Pancreas (tissue), 10 donors: Measurements from ENCODE around the gene THSD4. TPM values are rescaled to one million over a fixed set of nuclear protein-coding genes. Genes with fewer than 3 reads are reported as not detected.

ENCODE experiments used
- ATAC-seq, 4 donors: fragments of 200-7000 bp; cut with Tn5 transposase; one replicate each; pipeline versions ENCODE4 v1.8.0 to v1.9.1; 2020; ENCODE audit warnings: mild to moderate bottlenecking in 4 of 4, moderate library complexity in 4 of 4
- DNase-seq, 6 donors: peaks; one replicate each; pipeline ENCODE4 v3.0.0-alpha.2; 2020
- FAIRE-seq: peaks from 2 replicates; lab custom pipeline; 2012; peaks lifted over from hg19 to GRCh38; lab: Jason Lieb, UNC
- H3K27ac ChIP-seq, 4 donors: fragments of 200-600 bp; sonication (generic); 1 replicate in 3 of 4; 2 replicates in 1 of 4; pipeline versions ENCODE4 v1.5.0 to v1.8.0; 2020
- H3K27me3 ChIP-seq, 4 donors: fragments of 200-600 bp; one replicate each; pipeline ENCODE4 v1.8.0; 2021
- H3K36me3 ChIP-seq, 3 donors: fragments of 200-600 bp; sonication (generic) in 1 of 3; one replicate each; pipeline versions ENCODE4 v1.5.0 to v1.8.0; 2020 to 2021
- H3K4me1 ChIP-seq, 3 donors: fragments of 200-600 bp; one replicate each; pipeline ENCODE4 v1.8.0; 2021
- H3K4me3 ChIP-seq, 4 donors: fragments of 200-600 bp; sonication (generic) in 2 of 4; one replicate each; pipeline versions ENCODE4 v1.5.0 to v1.8.0; 2020 to 2021
- H3K9me3 ChIP-seq, 4 donors: fragments of 200-600 bp; one replicate each; pipeline ENCODE4 v1.8.0; 2021
- CTCF ChIP-seq, 4 donors: fragments of 200-600 bp; sonication (generic) in 3 of 4; IDR thresholded peaks; one replicate each; pipeline versions ENCODE4 v1.5.0 to v1.8.0; 2021; ENCODE audit warnings: antibody characterized with exemption in 4 of 4
- WGBS, 2 donors: extraction: QIAGEN DNeasy Blood & Tissue Kit; methylation state at CpG; one replicate each; pipeline ENCODE4 v1.1.7; 2013; 5-methylcytosine and 5-hydroxymethylcytosine counted together
- intact Hi-C, 3 donors: fragments of 100-400 bp; cut with DNase I; formaldehyde crosslinking; loops; one replicate each; pipeline versions ENCODE4 v1.11.1 to v1.14.2; 2022
- polyA plus RNA-seq, 2 donors: library from polyadenylated mRNA; stranded (reverse); fragments of 200-250 nt; gene quantifications; one replicate each; pipeline ENCODE4 v1.2.3, GENCODE V29; 2013
- total RNA-seq, 6 donors: library from RNA; stranded (reverse); fragmentation: NEBNext Ultra II Directional in 4 of 6; extraction: Animal tissue kit (Norgen Biotek cat#: 25700) in 4 of 6; gene quantifications; one replicate each; pipeline versions ENCODE4 v1.2.1 to v1.2.4, GENCODE V29; 2021 to 2023
- donor health status: healthy with polysubstance abuse.
- donor health status: DM: no; HTN: no; CAD: no; lungs with moderate emphysema.
- donor health status: DM: no; HTN: no; CAD: no.
- donor health status: control.
- donor health status: control.
- donor health status: Bipolar disorder and iron deficiency.
- donor health status: DM: yes; HTN: yes; CAD: no.
- donor health status: DM: no; HTN: no; CAD: no.
- donor health status: DM: no; HTN: no; CAD: no.
- donor health status: DM: yes; HTN: yes; CAD: no.

The THSD4 gene
- total and polyA plus RNA-seq, 8 donors = 6.0 to 17.8 (median 13.3) TPM

- ATAC-seq (no peak), DNase-seq (no peak), FAIRE-seq (no peak)
- Histone ChIP-seq H3K4me3 (no peak overlapping the region), H3K9me3 (no peaks in the 10 kb centered on the region), H3K4me1 (no peaks in the 10 kb centered on the region), H3K27me3 (no peaks in the 10 kb centered on the region), H3K36me3 (no peaks in the 10 kb centered on the region), H3K27ac (no peak overlapping the region)
- 78 to 89% methylated on average over 2 of the region's 2 CpGs for WGBS, 2 donors
- TF ChIP-seq CTCF (IDR thresholded peaks at IDR 0.05) = no peak
- intact Hi-C loops = no loop called here
Observed at GRCh38 chr15:71674354-71674753, 559.1 kb downstream of the THSD4 start.

GRCh38 chr15:71677352-71677751 lies 562.1 kb downstream of the THSD4 start:
- no peak for ATAC-seq
- WGBS, 2 donors = 31 to 35% methylated on average over 2 of the region's 2 CpGs
- intact Hi-C loops = no loop called here
- no peak for FAIRE-seq
- H3K4me3 ChIP-seq = no peak overlapping the region
- no peaks in the 10 kb centered on the region for H3K9me3 ChIP-seq
- no peak for TF ChIP-seq CTCF (IDR thresholded peaks at IDR 0.05)
- no peak overlapping the region for H3K27ac ChIP-seq
- H3K27me3 ChIP-seq = no peaks in the 10 kb centered on the region
- no peaks in the 10 kb centered on the region for H3K4me1 ChIP-seq
- H3K36me3 ChIP-seq = no peaks in the 10 kb centered on the region
- DNase-seq = no peak

GRCh38 chr15:71677766-71678165 lies 562.5 kb downstream of the THSD4 start:
- intact Hi-C loops = no loop called here
- WGBS, 2 donors = 74 to 77% methylated on average over 5 of the region's 5 CpGs
- TF ChIP-seq CTCF (IDR thresholded peaks at IDR 0.05) = no peak
- no peak for ATAC-seq
- FAIRE-seq = no peak
- no peak for DNase-seq
- H3K4me1 ChIP-seq = no peaks in the 10 kb centered on the region
- H3K9me3 ChIP-seq = no peaks in the 10 kb centered on the region
- H3K4me3 ChIP-seq = no peak overlapping the region
- H3K36me3 ChIP-seq = no peaks in the 10 kb centered on the region
- no peak overlapping the region for H3K27ac ChIP-seq
- H3K27me3 ChIP-seq = no peaks in the 10 kb centered on the region

GRCh38 chr15:71678191-71678590 lies 562.9 kb downstream of the THSD4 start:
- Histone ChIP-seq H3K4me3 (no peak overlapping the region), H3K9me3 (no peaks in the 10 kb centered on the region), H3K4me1 (no peaks in the 10 kb centered on the region), H3K36me3 (no peaks in the 10 kb centered on the region), H3K27me3 (no peaks in the 10 kb centered on the region), H3K27ac (no peak overlapping the region)
- intact Hi-C loops = no loop called here
- WGBS, 2 donors = 35 to 55% methylated on average over 2 of the region's 2 CpGs
- FAIRE-seq = no peak
- no peak for TF ChIP-seq CTCF (IDR thresholded peaks at IDR 0.05)
- no peak for ATAC-seq
- DNase-seq = no peak

GRCh38 chr15:71678605-71679004 lies 563.3 kb downstream of the THSD4 start:
- DNase-seq = no peak
- no peaks in the 10 kb centered on the region for H3K36me3 ChIP-seq
- WGBS, 2 donors = 77 to 91% methylated on average over 2 of the region's 2 CpGs
- H3K4me1 ChIP-seq = no peaks in the 10 kb centered on the region
- FAIRE-seq = no peak
- H3K27me3 ChIP-seq = no peaks in the 10 kb centered on the region
- TF ChIP-seq CTCF (IDR thresholded peaks at IDR 0.05) = no peak
- no peak for ATAC-seq
- H3K27ac ChIP-seq = no peak overlapping the region
- intact Hi-C loops = no loop called here
- no peaks in the 10 kb centered on the region for H3K9me3 ChIP-seq
- H3K4me3 ChIP-seq = no peak overlapping the region
